Naive thymus-derived CD8-positive, alpha-beta T cell (primary cell): ENCODE data around the gene MMP23B. TPM values are rescaled to one million over a fixed set of nuclear protein-coding genes. Genes with fewer than 3 reads are reported as not detected.
"Not testable (repeated sequence)": the region's sequence is repeated elsewhere in the genome, so short reads cannot be mapped to it uniquely, and the experiment has no call there.

Experiments used
- ATAC-seq, 2 donors: fragments of 150-1000 bp; cut with Tn5 transposase in 1 of 2; sonication (Bioruptor Pico), chemical (Tn5 transposase) in 1 of 2; 1 replicate in 1 of 2; 2 replicates in 1 of 2; pipeline ENCODE4 v1.10.0; 2021; ENCODE audit warnings: mild to moderate bottlenecking in 2 of 2, moderate library complexity in 2 of 2
- POLR2A ChIA-PET: fragments of 350-600 bp; sonication (Branson Sonifier 250); formaldehyde crosslinking; loops from one replicate; lab custom pipeline; 2021; ENCODE audit warnings: antibody characterized with exemption; lab: Charles Lee
- DNase-seq, 10 donors: peaks; one replicate each; pipeline versions ENCODE4 v3.0.0 to v3.0.0-alpha.2; 2020 to 2022
- H3K27ac Mint-ChIP-seq, 10 donors: one replicate each; pipeline ENCODE4 v1.8.0; 2020 to 2022; ENCODE audit warnings: mild to moderate bottlenecking in 10 of 10, mixed read lengths in 10 of 10, moderate library complexity in 4 of 10, inconsistent platforms in 1 of 10
- H3K27me3 Mint-ChIP-seq, 5 donors: one replicate each; pipeline ENCODE4 v1.8.0; 2021 to 2022; ENCODE audit warnings: mixed read lengths in 5 of 5
- H3K36me3 Mint-ChIP-seq, 3 donors: one replicate each; pipeline ENCODE4 v1.8.0; 2020 to 2022; ENCODE audit warnings: mixed read lengths in 3 of 3, mild to moderate bottlenecking in 2 of 3, inconsistent platforms in 1 of 3
- H3K4me1 Mint-ChIP-seq, 4 donors: one replicate each; pipeline ENCODE4 v1.8.0; 2021 to 2022; ENCODE audit warnings: mixed read lengths in 4 of 4
- H3K4me3 Mint-ChIP-seq, 10 donors: one replicate each; pipeline ENCODE4 v1.8.0; 2020 to 2022; ENCODE audit warnings: mild to moderate bottlenecking in 10 of 10, mixed read lengths in 10 of 10, moderate library complexity in 6 of 10, inconsistent platforms in 1 of 10
- H3K9me3 Mint-ChIP-seq, 9 donors: one replicate each; pipeline ENCODE4 v1.8.0; 2020 to 2022; ENCODE audit warnings: mixed read lengths in 9 of 9, mild to moderate bottlenecking in 3 of 9, inconsistent platforms in 1 of 9, moderate library complexity in 1 of 9
- polyA plus RNA-seq, 3 donors: library from polyadenylated mRNA; unstranded; fragments of 300-500 nt; fragmentation: Illumina TruSeq; gene quantifications; one replicate each; pipeline ENCODE4 v1.2.3, GENCODE V29; 2021
- total RNA-seq, 8 experiments: library from RNA in 2 of 8; stranded (reverse) in 2 of 8; gene quantifications; one replicate each; pipeline ENCODE4 v1.2.3 and lab custom pipeline; 2021 to 2026

Gene MMP23B
- 1 to 10 TPM; 3.6 to 6.1 TPM for total RNA-seq
- 1 to 10 TPM in 2 of 3 donors, not detected in 1; 1.1 to 2.4 TPM for polyA plus RNA-seq
- total RNA-seq (lab: John Stamatoyannopoulos, UW) = 0 to 0.43 (median 0.20) reads per million in 6 experiments

DNA sequence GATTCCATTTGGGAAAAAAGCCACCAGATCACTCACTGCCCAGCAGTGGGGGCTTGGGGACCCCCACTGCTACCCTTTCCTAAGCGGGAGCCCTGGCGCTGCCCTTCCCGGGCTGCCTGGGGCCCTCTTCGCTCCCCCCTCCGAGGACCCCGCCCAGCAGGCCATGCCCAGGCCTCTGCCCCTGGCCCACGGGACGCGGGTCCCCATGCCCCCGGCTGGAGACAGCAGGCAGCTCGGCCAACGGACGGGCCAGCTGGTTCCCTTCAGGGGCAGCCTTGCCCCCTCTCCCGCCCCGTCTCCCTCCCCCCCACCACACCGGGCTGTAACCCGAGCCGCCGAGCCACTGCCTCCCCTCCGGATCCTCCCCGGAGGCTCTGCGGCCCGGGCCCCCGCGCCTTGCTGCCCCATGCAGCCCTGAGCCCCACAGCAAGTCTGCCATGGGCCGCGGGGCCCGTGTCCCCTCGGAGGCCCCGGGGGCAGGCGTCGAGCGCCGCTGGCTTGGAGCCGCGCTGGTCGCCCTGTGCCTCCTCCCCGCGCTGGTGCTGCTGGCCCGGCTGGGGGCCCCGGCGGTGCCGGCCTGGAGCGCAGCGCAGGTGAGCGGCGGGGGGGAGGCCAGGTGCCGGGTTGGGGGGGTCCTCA, at the start of gene MMP23B:
Gene MMP23B (plus strand): TSS at position 392 of the 639 bp plus-strand sequence. CDS start 46 bp downstream, at position 438.
- DNase-seq (peak in 1 of 10 donors; percentile 32), ATAC-seq (no peak)
- H3K27ac Mint-ChIP-seq = peak within 1 kb of the TSS in 8 of 10 donors; percentile 9 to 90 (median 78)
- POLR2A ChIA-PET = interaction anchor here (0.6 to 8.4 kb wide), 3 partner anchors 15 to 91 kb away, joined by 3 to 246 read pairs (median 10); partner anchors contain the start of gene MIB2
- peak within 1 kb of the TSS; percentile 45 to 86 (median 76) for H3K4me3 Mint-ChIP-seq
- H3K27me3 Mint-ChIP-seq = peaks cover 0 to 4% (median 0%) of the 10 kb centered on the region in 5 donors
- peaks cover 2 to 9% (median 6%) of the 10 kb centered on the region in 4 donors for H3K4me1 Mint-ChIP-seq
- H3K36me3 Mint-ChIP-seq = peaks cover 0 to 6% (median 0%) of the 10 kb centered on the region in 3 donors
- H3K9me3 Mint-ChIP-seq = peaks cover 0 to 1% (median 0%) of the 10 kb centered on the region in 9 donors

DNA sequence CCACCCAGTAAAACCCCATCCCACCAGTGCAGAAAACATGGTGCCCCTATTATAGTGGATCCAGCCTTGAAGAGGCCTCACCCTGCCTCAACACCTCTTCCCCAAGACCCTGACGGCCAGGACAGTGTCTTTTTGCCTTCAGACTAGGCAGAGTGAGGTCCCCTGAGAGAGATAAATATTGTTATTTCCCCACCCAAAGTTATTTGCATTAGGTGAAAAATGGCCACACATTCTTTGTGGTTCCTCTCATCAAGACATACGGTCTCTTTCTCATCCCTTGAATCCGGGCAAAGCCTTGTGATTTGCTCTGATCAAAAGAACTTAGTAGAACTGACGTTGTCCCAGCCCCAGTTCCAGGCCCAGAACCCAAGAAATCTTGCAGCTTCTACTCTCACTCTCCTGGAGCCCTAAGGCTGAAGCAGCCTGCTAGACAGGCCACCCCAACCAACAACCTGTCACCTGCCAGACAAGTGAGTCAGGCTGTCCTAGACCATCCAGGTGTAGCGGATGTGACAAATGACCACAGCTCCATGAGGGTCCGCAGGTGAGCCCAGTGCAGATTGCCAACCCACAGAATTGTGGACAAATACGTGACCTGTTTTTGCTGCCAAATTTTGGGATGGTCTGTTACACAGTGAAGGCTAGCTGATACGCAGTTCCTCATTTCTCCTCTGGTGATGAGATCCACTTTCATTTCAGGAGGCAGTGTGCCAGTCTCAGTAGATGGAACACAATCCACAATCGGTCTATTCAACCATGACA, 49.2 kb upstream of the MMP23B start:
- H3K9me3 Mint-ChIP-seq = no peaks in the 10 kb centered on the region
- POLR2A ChIA-PET = no interaction called here
- no peaks in the 10 kb centered on the region for H3K36me3 Mint-ChIP-seq
- no peak overlapping the region for H3K27ac Mint-ChIP-seq
- ATAC-seq (no peak), DNase-seq (no peak)
- peaks cover 0 to 28% (median 1%) of the 10 kb centered on the region in 5 donors for H3K27me3 Mint-ChIP-seq
- peaks cover 0 to 3% (median 0%) of the 10 kb centered on the region in 4 donors for H3K4me1 Mint-ChIP-seq
- H3K4me3 Mint-ChIP-seq = no peak overlapping the region

DNA sequence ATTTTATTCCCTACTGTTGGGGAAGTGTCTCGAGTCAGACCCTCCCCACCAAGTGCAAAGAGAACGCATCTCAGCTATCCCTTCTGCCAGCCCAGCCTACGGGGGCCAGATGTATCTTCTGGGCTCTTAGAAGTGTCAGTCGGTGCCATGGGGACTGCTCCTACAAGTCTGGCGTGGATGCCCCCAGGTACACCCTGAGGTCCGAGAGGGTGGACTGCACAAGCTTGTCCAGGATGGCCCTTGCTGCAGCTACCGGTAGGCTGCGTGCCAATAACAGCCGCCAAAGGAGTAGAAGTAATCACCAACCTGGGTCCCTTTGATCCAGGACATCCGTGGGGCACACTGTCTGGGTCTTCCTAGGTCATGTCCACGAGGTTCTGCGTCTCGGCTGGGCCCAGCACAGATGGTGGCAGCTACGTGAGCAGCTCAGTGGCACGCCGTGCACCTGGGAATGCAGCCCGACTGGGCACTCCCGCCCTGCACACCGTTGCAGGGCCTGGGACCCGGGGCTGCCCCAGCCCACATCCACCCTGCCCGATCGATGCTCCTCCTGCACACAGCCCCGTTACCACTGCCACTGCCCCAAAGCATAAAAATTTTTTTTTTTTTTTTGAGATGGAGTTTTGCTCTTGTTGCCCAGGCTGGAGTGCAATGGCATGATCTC, 48.5 kb upstream of the MMP23B start:
- Mint-ChIP-seq H3K4me3 (no peak overlapping the region), H3K27me3 (peaks cover 0 to 29% (median 1%) of the 10 kb centered on the region in 5 donors), H3K4me1 (peaks cover 0 to 3% (median 0%) of the 10 kb centered on the region in 4 donors), H3K36me3 (no peaks in the 10 kb centered on the region), H3K27ac (no peak overlapping the region), H3K9me3 (no peaks in the 10 kb centered on the region)
- DNase-seq = no peak
- no peak for ATAC-seq
- POLR2A ChIA-PET = no interaction called here

DNA sequence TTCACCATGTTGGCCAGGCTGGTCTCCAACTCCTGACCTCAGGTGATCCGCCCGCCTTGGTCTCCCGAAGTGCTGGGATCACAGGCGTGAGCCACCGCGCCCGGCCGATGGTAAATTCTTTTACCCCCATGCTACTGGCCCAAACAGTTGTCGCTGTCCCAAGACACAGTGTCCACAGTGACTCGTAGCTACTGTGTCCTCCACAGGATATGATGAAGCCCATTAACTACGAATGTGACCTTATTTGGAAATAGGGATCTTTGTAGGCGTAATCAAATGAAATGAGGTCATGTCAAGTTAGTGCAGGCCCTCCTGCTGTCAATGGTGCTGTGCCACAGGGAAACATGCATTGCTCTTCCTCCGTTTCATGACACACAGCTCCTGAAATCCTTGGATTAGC, 40.5 kb upstream of the MMP23B start:
- no peak overlapping the region for H3K27ac Mint-ChIP-seq
- no peaks in the 10 kb centered on the region for H3K9me3 Mint-ChIP-seq
- no peak for ATAC-seq

DNA sequence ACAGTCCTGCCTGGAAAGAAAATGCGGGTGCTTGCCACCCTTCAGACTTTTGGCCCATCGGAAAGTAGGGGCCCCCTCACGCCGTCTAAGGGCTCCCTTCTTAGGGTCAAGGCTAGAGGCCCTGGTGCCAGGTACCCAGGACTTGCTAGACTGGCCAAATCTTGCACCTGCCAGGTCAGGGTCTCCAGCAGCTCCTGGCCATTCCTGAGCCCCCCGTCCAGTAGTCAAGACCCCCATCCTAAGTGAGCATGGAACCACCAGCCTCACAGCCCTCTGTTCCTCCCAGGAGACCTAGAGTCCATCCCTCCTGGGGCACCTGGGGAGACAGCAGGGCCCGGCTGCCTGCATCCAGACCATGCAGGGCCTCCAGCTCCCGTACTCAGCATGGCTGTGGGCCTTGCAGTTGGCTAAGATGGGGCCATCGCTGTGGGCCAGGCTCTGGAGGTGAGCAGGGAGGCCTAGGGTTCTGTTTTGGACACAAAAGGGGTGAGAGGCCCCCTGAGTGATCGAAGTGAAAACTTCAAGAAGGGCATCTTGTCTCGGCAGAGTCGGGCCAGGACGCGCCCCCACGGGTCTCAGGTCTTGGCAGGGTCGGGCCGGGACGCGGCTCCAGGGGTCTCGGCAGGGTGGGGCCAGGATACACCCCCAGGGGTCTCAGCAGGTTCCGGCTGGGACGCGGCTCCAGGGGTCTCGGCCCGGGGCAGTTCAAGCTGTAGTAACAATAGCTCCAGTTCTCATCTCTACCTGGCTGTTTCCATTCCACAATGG, 38.0 kb upstream of the MMP23B start:
- Mint-ChIP-seq H3K4me1 (peaks cover 4 to 8% (median 5%) of the 10 kb centered on the region in 4 donors), H3K36me3 (no peaks in the 10 kb centered on the region), H3K9me3 (no peaks in the 10 kb centered on the region), H3K4me3 (no peak overlapping the region), H3K27ac (peak overlapping the region in 1 of 10 donors; percentile 21), H3K27me3 (peaks cover 0 to 9% (median 0%) of the 10 kb centered on the region in 5 donors)
- DNase-seq = peak in 1 of 10 donors; percentile 44
- ATAC-seq = no peak
- POLR2A ChIA-PET = no interaction called here

More for the DNA sequence above, 40.5 kb upstream of the MMP23B start:
- DNase-seq = no peak
- Mint-ChIP-seq H3K36me3 (no peaks in the 10 kb centered on the region), H3K27me3 (peaks cover 0 to 12% (median 0%) of the 10 kb centered on the region in 5 donors), H3K4me1 (no peaks in the 10 kb centered on the region), H3K4me3 (no peak overlapping the region)
- POLR2A ChIA-PET = no interaction called here

DNA sequence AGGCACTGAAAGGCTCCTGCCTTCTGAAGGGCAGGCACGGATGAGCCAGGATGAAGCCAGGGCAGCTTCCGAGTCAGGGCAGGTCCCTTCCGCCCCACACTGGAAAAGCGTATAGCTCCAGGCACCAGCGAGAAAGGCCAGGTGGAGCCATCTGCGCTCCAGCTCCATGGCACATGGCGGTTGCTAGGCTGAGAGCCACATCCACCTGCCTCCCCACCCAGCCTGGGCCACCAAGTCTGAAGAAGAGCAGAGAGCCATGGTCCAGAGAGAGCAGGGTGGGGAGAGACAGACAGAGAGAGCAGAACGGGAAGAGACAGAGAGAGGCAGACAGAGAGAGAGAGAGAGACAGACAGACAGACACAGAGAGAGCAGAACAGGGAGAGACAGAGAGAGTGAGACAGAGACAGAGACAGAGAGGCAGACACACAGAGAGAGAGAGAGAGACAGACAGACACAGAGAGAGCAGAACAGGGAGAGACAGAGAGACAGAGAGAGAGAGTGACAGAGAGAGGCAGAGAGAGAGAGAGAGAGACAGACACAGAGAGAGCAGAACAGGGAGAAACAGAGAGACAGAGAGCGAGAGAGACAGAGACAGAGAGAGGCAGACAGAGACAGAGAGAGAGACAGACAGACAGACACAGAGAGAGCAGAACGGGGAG, 37.2 kb upstream of the MMP23B start:
- Mint-ChIP-seq H3K27ac (no peak overlapping the region), H3K4me1 (peaks cover 5 to 9% (median 6%) of the 10 kb centered on the region in 4 donors), H3K9me3 (no peaks in the 10 kb centered on the region), H3K36me3 (no peaks in the 10 kb centered on the region), H3K27me3 (peaks cover 0 to 11% (median 0%) of the 10 kb centered on the region in 5 donors), H3K4me3 (no peak overlapping the region)
- ATAC-seq (peak in 1 of 2 donors; percentile 43), DNase-seq (no peak)
- POLR2A ChIA-PET = no interaction called here

DNA sequence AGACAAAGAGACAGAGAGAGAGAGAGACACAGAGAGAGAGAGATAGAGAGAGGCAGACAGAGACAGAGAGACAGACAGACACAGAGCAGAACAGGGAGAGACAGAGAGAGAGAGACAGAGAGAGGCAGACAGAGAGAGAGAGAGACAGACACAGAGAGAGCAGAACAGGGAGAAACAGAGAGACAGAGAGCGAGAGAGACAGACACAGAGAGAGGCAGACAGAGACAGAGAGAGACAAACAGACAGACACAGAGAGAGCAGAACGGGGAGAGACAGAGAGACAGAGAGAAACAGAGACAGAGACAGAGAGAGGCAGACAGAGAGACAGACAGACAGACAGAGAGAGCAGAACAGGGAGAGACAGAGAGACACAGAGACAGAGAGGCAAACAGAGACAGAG, 36.6 kb upstream of the MMP23B start:
- not testable (repeated sequence) for ATAC-seq, H3K4me3 Mint-ChIP-seq

DNA sequence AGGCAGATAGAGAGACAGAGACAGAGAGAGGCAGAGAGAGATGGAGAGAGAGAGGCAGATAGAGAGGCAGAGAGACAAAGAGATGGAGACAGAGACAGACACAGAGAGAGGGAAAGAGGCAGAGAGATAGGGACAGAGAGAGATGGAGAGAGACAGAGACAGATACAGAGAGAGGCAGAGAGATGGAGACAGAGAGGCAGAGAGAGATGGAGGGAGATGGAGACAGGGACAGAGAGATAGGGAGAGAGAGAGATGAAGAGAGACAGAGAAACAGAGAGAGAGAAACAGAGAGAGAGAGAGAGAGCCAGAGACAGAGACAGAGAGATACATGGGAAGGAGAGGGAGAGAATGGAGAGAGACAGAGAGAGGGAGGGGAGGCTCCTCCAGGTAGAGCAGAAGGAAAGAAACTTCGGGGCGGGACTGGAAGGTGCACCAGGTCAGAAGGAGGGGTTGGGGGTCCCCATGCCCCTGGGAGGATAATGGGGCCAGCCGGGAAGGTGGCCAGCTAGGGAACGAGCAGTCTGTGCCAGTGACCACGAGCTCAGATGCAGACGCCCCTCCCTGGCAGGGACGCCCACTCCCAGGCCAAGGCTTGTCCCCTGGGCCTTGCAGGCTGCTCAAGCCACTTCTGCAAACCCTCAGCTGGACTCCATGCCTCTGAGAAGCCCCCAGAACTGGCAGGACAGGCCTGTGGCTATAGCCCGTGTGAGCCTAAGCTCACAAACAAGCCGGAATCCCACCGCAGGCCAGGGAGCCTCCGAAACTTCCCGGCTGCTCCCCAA, 35.3 kb upstream of the MMP23B start:
- Mint-ChIP-seq H3K4me1 (peaks cover 5 to 9% (median 7%) of the 10 kb centered on the region in 4 donors), H3K27ac (no peak overlapping the region), H3K36me3 (no peaks in the 10 kb centered on the region), H3K27me3 (peaks cover 0 to 11% (median 0%) of the 10 kb centered on the region in 5 donors), H3K9me3 (no peaks in the 10 kb centered on the region), H3K4me3 (no peak overlapping the region)
- ATAC-seq = no peak
- POLR2A ChIA-PET = interaction anchor here (3.1 kb wide), 1 partner anchor 18 kb away, joined by 23 read pairs; the partner anchor contains the start of gene MIB2
- no peak for DNase-seq

More for the DNA sequence above, 36.6 kb upstream of the MMP23B start:
- H3K36me3 Mint-ChIP-seq, H3K27ac Mint-ChIP-seq, DNase-seq, H3K9me3 Mint-ChIP-seq, H3K4me1 Mint-ChIP-seq, POLR2A ChIA-PET: not testable (repeated sequence)
- H3K27me3 Mint-ChIP-seq = peaks cover 0 to 11% (median 0%) of the 10 kb centered on the region in 5 donors

DNA sequence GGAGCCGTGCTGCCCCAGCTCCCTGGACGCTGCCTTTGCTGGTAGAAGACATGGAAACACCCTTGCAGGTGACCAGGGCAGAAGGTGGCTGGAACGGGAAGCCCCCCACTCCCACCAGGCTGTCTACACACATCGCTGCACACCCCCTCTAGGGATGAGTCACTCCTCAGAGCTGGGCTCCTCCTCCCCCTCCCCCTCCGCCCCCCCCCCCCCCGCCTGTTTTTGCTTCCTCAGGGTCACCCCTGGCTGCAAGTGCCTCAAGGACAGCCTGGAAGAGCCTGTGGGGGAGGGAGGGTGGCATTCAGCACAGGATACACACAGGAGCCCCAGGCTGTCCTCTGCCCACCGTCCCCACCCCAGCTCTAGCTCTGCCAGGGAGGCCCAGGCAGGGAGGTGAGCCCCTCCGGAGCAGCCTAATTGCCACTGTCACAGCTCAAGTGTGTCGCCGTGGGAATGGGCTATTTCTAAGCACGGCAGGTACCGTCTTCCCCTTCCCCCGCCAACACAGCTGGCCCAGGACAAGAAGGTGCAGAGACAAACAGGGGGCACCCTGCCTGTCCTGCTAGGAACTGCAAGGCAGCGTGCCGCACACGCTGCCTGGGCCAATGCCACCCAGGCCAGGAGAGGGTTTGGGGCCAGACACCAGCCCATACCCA, 34.6 kb upstream of the MMP23B start:
- H3K9me3 Mint-ChIP-seq = no peaks in the 10 kb centered on the region
- H3K4me3 Mint-ChIP-seq = peak overlapping the region in 6 of 10 donors; percentile 29 to 67 (median 56)
- peak overlapping the region in 1 of 10 donors; percentile 49 for H3K27ac Mint-ChIP-seq
- peaks cover 0 to 11% (median 0%) of the 10 kb centered on the region in 5 donors for H3K27me3 Mint-ChIP-seq
- DNase-seq (peak in 1 of 10 donors; percentile 24), ATAC-seq (peak; percentile 37 to 40)
- POLR2A ChIA-PET = interaction anchor here (0.6 to 3.1 kb wide), 5 partner anchors 17 to 203 kb away, joined by 3 to 23 read pairs (median 5); partner anchors contain the start of gene MIB2
- H3K4me1 Mint-ChIP-seq = peaks cover 5 to 9% (median 7%) of the 10 kb centered on the region in 4 donors
- H3K36me3 Mint-ChIP-seq = no peaks in the 10 kb centered on the region

DNA sequence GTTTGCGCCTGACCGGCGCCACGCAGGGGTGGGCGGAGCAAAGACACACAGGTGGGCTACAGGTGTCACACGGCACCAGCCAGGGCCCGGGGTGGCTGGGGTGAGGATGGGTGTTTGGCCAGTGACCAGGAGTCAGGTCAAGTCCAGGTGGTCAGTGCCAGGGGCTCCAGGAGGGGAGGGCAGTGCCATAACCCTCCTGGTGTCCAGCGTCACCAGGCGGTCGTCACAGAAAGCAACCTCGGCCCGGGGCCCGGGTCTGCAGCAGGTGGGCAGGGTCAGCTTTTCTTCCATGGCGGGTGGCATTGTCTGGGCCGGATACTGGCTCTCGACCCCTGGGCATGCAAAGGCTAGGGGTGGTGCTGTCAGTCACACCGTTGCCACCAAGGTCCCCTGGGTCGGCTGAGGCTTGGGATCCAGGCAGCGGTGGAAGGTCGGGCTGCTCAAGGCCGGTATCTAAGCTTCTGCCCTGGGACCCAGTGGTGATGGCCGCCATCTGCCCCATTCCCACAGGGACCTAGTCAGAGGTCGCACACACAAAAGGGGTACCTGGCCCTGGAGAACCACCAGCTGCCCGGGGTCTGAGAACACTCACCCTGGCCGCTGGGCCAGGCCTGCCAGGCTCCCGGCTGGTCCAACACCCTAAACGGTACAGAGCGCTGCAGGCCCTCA, 33.8 kb upstream of the MMP23B start:
- Mint-ChIP-seq H3K27ac (peak overlapping the region in 1 of 10 donors; percentile 49), H3K27me3 (peaks cover 0 to 11% (median 0%) of the 10 kb centered on the region in 5 donors), H3K36me3 (no peaks in the 10 kb centered on the region), H3K4me3 (peak overlapping the region in 8 of 10 donors; percentile 59 to 86 (median 82)), H3K4me1 (peaks cover 5 to 9% (median 7%) of the 10 kb centered on the region in 4 donors), H3K9me3 (no peaks in the 10 kb centered on the region)
- DNase-seq = no peak
- POLR2A ChIA-PET = interaction anchor here (0.6 to 3.1 kb wide), 7 partner anchors 9 to 209 kb away, joined by 3 to 23 read pairs (median 4); partner anchors contain the start of gene MIB2
- no peak for ATAC-seq
